ENCODE results near the gene MIOX. TPM values are rescaled to one million over a fixed set of nuclear protein-coding genes. Genes with fewer than 3 reads are reported as not detected.

MIOX gene
- total and polyA plus RNA-seq, 2 of the 13 experiments (the other 11 are each of a cell fraction or from before 2014, with no cell fraction given), result 1.5 to 2.9 TPM

DNA sequence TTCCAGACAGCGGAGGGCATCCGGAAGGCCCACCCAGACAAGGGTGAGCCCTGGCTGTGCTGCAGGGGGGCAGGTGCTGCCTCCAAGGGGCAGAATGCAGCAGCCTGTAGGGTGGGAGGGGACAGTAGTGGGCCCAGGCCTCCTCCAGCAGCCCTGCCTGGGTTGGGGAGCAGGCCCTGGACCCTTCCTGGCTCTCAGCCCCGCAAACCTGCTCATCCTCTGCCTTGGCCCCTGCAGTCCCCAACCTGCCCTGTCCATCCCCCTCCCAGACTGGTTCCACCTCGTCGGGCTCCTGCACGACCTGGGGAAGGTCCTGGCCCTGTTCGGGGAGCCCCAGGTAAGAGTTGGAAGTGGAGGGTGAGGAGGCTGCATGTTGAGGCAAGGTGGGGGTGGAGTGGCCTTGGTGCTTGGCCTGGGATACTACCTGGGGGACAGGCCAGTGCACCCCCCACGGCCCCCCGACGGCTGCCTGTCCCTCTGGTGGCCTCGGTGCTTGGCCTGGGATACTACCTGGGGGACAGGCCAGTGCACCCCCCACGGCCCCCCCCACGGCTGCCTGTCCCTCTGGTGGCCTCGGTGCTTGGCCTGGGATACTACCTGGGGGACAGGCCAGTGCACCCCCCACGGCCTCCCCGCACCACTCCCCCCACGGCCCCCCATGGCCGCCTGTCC is 1.5 kb downstream of the MIOX start:
- WGBS (ENCODE audit: low lambda C conversion rate), result 72% methylated on average over 8 of the region's 18 CpGs
- FAIRE-seq (no peak), DNase-seq (ENCODE audit: low spot score) (no peak), ATAC-seq (no peak)
- Histone ChIP-seq H3K9ac (ENCODE audit: insufficient read depth, low read depth, low read length) (no peak overlapping the region), H3K27me3 (ENCODE audit: control insufficient read depth in 1 of 2, insufficient read depth in 2 of 2, low read length in 2 of 2) (no peaks in the 10 kb centered on the region), H3K4me1 (ENCODE audit: insufficient read depth, low read length) (peaks cover 49% of the 10 kb centered on the region), H3K4me3 (replicated peaks in 1 of 3; ENCODE audit: insufficient read depth in 1 of 3, low read depth in 2 of 3, low read length in 3 of 3) (peak overlapping the region in 1 of 3 experiments; percentile 64; a peak in 1 of 6 replicates), H3K36me3 (replicated peaks in 1 of 2; ENCODE audit: control insufficient read depth in 1 of 2, insufficient read depth in 2 of 2, low read length in 2 of 2) (no peaks in the 10 kb centered on the region), H2AFZ (ENCODE audit: low read length) (no peak overlapping the region), H3K9me3 (ENCODE audit: low read length) (no peaks in the 10 kb centered on the region), H3K4me2 (ENCODE audit: low read depth, low read length) (no peak overlapping the region), H3K27ac (ENCODE audit: extremely low read length, insufficient read depth, low read length) (no peak overlapping the region), H4K20me1 (ENCODE audit: insufficient read depth, low read length) (no peaks in the 10 kb centered on the region; the same call in 1 of the 2 replicates), H3K79me2 (ENCODE audit: insufficient read depth, low read length) (no peaks in the 10 kb centered on the region)
- intact Hi-C loops (cut with micrococcal nuclease; ENCODE audit: unreplicated experiment) (no loop called here), in situ Hi-C loops (cut with HindIII; ENCODE audit: extremely low pct_ligation_motif_present, low pct_unique_long_range_greater_than_20kb) (no loop called here)
- no TSS peak for BruUV-seq (replicated peaks)
- POLR2A ChIA-PET, result interaction anchor here (1.5 kb wide), 1 partner anchor 10 kb away, joined by 5 read pairs; no protein-coding TSS in a partner anchor
- CTCF ChIA-PET (ENCODE audit: low intra/inter-chr PET ratio, low total read pairs), result no interaction called here
- TF ChIP-seq MTA1 (CRISPR knock-in tag; IDR thresholded peaks at IDR 0.05; ENCODE audit: borderline replicate concordance) (no peak), ZNF274 (CRISPR knock-in tag; IDR thresholded peaks at IDR 0.05) (no peak), ZSCAN22 (CRISPR knock-in tag; IDR thresholded peaks at IDR 0.05) (no peak), ZFP82 (CRISPR knock-in tag; IDR thresholded peaks at IDR 0.05; ENCODE audit: borderline replicate concordance) (no peak), MYNN (CRISPR knock-in tag; IDR thresholded peaks at IDR 0.05; ENCODE audit: low read depth) (no peak)
- TF ChIP-seq, protein P1, sequence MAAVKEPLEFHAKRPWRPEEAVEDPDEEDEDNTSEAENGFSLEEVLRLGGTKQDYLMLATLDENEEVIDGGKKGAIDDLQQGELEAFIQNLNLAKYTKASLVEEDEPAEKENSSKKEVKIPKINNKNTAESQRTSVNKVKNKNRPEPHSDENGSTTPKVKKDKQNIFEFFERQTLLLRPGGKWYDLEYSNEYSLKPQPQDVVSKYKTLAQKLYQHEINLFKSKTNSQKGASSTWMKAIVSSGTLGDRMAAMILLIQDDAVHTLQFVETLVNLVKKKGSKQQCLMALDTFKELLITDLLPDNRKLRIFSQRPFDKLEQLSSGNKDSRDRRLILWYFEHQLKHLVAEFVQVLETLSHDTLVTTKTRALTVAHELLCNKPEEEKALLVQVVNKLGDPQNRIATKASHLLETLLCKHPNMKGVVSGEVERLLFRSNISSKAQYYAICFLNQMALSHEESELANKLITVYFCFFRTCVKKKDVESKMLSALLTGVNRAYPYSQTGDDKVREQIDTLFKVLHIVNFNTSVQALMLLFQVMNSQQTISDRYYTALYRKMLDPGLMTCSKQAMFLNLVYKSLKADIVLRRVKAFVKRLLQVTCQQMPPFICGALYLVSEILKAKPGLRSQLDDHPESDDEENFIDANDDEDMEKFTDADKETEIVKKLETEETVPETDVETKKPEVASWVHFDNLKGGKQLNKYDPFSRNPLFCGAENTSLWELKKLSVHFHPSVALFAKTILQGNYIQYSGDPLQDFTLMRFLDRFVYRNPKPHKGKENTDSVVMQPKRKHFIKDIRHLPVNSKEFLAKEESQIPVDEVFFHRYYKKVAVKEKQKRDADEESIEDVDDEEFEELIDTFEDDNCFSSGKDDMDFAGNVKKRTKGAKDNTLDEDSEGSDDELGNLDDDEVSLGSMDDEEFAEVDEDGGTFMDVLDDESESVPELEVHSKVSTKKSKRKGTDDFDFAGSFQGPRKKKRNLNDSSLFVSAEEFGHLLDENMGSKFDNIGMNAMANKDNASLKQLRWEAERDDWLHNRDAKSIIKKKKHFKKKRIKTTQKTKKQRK (IDR thresholded peaks at IDR 0.05; ENCODE audit: low read length), result no peak
- TF ChIP-seq, protein P2, sequence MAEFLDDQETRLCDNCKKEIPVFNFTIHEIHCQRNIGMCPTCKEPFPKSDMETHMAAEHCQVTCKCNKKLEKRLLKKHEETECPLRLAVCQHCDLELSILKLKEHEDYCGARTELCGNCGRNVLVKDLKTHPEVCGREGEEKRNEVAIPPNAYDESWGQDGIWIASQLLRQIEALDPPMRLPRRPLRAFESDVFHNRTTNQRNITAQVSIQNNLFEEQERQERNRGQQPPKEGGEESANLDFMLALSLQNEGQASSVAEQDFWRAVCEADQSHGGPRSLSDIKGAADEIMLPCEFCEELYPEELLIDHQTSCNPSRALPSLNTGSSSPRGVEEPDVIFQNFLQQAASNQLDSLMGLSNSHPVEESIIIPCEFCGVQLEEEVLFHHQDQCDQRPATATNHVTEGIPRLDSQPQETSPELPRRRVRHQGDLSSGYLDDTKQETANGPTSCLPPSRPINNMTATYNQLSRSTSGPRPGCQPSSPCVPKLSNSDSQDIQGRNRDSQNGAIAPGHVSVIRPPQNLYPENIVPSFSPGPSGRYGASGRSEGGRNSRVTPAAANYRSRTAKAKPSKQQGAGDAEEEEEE (CRISPR knock-in tag; IDR thresholded peaks at IDR 0.05; ENCODE audit: borderline replicate concordance), result no peak
- TF ChIP-seq, protein P3, sequence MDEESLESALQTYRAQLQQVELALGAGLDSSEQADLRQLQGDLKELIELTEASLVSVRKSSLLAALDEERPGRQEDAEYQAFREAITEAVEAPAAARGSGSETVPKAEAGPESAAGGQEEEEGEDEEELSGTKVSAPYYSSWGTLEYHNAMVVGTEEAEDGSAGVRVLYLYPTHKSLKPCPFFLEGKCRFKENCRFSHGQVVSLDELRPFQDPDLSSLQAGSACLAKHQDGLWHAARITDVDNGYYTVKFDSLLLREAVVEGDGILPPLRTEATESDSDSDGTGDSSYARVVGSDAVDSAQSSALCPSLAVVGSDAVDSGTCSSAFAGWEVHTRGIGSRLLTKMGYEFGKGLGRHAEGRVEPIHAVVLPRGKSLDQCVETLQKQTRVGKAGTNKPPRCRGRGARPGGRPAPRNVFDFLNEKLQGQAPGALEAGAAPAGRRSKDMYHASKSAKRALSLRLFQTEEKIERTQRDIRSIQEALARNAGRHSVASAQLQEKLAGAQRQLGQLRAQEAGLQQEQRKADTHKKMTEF (CRISPR knock-in tag; IDR thresholded peaks at IDR 0.05), result no peak
